ENCODE data around the gene IGF1R.

DNA sequence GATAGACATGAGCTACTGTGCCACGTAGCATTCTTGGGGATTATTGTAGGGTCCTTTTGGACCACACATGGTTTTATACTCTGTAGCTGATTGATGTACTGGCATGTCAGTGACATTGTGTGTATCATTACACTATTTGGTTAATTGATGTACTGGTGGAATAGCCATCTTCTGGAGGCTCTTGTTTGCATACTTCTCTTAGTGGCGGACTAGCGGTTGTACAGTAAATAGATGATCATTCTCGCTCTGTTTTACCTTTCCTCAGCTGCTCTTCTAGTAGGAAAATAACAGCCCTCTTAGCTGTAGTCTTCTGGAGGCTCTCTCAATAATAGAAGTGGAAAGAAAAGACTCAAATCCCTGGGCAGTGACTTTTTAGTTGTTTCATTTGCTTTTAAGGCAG is 24.8 kb downstream of the IGF1R start:
- TF ChIP-seq EZH2 (IDR thresholded peaks at IDR 0.05; ENCODE audit: low read length, unreplicated experiment) (no peak), EZH2phosphoT487 (IDR thresholded peaks at IDR 0.05; ENCODE audit: borderline replicate concordance, low read length) (no peak)
- TF ChIP-seq, protein P1, sequence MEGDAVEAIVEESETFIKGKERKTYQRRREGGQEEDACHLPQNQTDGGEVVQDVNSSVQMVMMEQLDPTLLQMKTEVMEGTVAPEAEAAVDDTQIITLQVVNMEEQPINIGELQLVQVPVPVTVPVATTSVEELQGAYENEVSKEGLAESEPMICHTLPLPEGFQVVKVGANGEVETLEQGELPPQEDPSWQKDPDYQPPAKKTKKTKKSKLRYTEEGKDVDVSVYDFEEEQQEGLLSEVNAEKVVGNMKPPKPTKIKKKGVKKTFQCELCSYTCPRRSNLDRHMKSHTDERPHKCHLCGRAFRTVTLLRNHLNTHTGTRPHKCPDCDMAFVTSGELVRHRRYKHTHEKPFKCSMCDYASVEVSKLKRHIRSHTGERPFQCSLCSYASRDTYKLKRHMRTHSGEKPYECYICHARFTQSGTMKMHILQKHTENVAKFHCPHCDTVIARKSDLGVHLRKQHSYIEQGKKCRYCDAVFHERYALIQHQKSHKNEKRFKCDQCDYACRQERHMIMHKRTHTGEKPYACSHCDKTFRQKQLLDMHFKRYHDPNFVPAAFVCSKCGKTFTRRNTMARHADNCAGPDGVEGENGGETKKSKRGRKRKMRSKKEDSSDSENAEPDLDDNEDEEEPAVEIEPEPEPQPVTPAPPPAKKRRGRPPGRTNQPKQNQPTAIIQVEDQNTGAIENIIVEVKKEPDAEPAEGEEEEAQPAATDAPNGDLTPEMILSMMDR (conservative IDR thresholded peaks at IDR 0.05; ENCODE audit: low read depth, low read length): no peak
